NCI-H146 treated with DMSO at 0.1 percent for 48 hours (cell line): ENCODE data around the gene NBAS.

Experiments
- DNase-seq: peaks from one replicate; lab custom pipeline; 2025; ENCODE audit not compliant: unreplicated experiment; lab: John Stamatoyannopoulos, UW

Gene NBAS

DNA sequence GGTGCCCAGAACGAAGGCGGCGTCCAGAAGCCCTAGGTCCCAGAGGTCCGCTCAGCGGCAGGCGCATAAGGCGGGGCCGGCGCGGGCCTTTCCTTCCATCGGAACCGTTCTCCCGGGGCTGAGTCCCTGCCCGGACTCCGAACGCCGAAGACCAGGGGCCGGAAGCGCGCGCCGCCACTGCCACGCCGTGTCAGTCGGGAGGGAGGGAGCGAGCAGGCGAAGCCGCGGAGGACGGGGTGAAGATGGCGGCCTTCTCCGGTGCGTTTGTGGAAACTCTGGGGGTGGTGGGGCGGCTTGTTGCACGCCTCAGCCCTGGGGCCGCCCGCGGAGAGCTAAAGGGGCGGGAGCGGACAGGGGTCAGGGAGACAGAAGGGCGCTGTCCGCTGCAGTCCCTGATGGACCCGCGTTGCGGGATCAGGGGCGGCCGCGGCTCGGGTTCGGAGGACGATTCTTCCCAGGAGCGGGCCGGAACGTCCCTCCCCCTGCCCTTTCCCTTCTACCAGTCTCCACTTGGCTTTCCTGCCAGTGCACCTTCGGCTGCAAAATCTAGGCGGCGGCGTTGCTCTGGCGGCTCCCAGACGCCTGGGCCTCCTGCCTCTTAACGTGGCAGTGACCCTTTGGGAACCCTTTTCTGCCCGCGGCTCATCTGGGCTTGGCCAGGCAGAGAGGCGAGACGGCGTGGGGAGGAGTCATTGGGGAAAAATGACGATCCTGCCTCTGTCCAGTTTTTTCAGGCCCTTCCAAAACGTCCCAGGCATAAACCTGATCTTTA lies 30.7 kb upstream of the NBAS start, which contains the start of gene DDX1:
TSS of gene DDX1 (plus strand) at position 177 of the 772 bp plus-strand sequence. CDS start at position 243, 66 bp downstream.
- DNase-seq = peak; percentile 57

DNA sequence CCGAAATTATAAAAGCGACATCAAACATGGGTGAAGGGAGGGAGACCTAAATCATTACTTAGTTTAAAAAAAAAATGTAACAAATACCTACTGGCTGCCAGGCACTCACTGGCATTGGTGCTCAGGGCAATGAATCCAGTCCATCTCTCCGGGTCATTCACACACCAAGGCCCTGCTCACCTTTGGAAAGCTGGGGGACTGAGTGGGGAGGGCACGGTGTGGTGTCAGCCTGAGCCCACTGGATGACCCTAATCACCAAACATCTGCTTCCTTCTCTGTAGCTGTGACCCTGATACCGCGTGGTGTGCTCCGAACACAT lies 30.2 kb upstream of the NBAS start:
- DNase-seq = no peak

DNA sequence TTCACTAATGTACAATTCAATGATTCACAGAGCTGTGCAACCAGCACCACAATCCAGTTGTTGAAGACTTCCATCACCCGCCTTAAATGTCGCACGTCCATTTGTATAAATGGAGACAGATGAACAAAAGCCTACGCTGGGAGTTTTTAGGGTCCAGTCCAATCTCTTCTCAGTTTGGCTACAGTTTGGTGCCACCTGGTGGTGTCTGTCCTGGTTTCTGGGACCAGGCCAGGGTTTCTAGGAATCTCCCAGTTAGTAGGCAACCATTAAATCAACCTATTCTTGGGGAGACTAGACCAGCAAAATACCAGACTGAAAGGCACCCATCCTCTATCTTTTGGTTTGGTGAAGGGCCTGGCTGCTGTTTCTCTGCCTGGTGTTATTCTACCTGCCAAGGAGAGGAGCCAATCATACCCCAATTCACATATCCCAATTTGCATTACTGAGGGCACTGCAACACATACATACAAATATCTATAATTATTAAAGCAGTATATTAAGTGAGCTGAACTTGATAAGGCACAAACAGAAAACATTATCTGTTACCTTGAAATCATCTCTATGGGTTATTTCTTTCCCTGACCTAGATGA lies 27.3 kb upstream of the NBAS start:
- DNase-seq = peak; percentile 12

DNA sequence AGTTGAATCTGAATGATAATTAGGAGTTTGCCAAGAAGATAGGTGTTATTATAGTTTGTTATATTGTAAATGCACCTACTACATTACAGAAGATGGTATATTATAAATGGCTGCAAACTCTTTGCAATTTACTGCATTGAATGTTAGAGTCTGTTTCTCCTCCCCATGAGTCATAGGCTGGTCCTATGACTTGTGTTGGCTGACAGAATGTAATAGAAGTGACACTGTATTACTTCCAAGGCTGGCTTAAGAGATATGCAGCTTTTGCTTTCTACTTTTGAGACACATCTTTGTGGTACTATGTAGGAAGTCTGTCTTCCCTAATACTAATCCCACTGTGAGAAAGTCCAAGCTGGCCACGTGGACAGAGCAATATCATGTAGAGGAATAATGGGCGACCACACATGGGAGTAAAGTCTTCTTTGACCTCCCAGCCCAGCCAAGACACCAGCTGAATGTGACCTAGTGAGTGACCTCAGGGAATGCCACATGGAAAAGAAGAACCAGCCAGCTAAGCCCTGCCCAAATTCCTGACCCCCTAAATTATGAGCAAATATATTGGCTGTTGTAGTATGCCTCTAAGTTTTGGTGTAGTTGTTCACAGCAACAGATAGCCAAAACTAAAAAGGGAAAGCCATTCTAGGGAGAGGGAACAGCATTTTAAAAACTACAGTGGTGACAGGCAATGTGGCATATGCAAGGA lies 23.8 kb upstream of the NBAS start:
- no peak for DNase-seq

DNA sequence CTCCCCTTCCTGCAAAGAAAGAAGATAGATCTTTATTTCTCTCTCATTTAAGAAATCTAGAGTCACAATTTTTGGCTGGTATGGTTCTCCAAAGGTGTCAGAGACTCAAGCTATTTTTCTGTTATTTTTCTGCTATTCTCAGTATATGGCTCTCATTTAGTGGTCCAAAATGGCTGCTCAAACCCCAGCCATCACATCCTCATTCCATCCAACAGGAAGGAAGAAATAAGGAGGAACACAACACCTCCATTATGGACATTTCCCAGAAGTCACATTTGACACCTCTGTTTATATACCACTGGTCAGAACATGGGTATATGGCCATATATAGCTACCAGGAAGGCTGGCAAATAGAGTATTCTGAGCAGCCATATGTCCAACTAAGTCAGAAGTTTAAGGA lies 23.2 kb upstream of the NBAS start:
- no peak for DNase-seq

DNA sequence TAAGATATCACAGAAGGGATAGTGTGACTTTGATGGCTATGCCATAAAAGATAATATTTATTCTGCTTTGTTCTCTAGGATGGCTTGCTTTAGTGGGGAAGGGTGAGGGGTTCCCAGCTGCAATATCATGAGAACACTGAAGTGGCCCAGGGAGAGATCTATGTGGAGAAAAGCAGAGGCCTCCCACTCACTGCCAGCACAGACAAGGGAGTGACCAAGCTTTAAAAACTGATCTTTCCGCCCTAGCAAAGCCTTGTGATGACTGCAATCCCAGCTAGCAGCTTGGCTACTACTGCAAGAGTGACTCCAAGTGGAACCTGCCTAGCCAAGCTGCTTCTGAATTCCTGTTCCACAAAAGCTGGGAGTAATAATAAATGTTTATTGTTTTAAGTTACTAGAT lies 22.7 kb upstream of the NBAS start:
- no peak for DNase-seq

DNA sequence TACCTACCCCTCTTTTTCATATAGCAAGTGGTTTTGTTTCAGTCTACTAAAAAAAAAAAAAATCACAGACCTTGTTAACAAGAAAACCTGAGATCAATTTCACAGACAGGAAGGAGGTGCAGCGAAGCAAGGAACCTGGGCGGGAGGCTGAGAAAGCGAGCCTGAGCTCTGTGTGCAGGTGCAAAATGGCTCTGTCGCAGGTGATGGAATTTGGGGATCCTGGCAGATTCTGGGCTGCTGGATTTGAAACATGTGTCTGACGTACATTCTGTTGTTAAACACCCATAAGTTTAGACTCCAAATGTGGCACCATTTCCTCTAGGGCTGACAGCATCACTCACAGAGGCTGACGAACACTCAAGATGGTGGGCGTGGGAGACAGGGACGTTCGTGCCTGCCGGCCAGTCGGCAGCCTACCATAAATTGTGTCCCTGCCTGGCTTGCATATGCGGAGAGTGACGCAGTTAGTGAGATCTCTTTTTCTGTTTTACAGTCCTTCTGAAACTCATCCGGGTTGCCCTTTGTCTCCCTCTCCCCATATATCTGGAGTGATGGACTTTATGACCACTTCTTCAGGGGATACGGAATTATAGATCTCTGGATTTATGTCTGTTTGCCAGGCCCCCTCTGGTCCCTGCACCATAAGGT lies 21.7 kb upstream of the NBAS start:
- DNase-seq = no peak

DNA sequence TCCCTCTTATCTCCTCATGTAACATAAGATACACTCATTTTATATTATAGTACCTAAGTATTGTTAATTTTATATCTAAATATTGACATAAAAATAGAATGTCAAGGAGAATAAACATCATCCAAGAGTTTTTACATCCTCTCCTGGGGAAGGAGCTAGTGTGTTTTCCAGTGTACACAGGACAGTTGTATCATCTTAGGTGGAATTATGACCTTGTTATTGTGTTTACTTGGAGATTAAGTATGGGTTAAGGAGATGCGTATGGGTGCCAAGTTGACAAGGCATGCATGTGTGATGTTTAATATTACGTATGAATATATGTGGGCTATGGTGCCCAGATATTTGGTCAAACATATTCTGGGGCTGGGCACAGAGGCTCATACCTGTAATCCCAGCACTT lies 19.3 kb upstream of the NBAS start:
- DNase-seq = no peak

DNA sequence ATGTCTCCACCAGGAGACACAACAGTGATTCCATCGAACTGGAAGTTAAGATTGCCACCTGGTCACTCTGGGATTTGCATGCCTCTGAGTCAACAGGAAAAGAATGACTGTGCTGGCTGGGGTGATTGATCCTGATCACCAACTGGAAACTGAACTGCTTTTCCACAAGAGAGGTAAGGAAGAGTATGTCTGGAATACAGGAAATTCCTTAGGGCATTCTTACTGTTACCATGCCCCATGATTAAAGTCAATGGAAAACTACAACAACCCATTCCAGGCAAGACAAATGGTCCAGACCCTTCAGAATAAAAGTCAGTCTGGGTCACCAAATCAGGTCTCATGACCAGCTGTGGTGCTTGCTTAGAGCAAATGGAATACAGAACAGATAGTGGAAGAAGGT lies 18.5 kb upstream of the NBAS start:
- DNase-seq = no peak

DNA sequence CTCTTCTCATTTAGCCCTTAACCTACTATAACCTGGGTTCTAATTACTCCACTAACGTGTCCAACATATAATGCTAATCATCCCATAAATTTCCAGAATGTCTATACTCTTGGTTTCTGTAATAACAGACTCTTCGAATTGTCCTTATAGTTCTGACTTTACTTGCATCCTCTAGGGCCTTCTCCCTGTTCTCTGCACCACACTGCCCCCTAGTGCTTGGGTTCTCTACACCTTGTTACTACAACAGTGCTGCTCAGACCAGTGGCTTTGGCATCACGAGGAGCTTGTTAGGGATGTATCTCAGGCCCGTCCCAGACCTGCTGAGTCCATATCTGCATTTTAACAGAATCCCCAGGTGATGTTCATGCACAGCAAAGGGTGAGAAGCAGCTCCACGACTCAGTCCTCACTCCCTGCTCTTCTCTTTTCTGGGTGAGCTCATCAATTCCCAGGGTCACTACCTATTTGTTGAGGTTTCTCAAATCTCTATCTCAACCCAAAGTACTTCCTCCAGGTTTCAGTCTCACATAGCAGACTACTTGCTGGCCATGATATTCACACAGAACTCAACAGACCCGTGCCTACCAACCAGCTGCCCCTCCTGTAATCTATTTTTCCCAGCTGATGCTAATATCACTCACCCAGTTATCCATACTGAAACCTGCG lies 16.1 kb upstream of the NBAS start:
- DNase-seq = peak; percentile 76

DNA sequence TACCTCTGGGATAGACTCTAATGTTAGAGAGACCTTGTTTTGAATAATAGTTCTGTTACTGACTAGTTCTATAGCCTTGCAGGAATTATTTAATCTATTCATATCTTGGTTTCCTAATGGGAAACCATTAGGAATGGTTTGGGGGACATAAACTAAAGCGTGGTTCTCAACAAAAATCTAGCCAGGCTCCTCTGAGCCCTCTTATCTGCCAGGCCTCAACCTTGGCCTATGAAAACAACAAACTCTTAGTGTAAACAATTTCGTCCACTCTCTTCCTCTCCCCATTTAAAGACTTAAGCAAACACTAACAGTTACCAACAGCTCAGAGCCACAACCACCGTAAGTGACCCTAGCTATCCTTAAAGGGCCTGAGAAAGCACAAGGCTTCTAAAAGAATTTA lies 10.6 kb upstream of the NBAS start:
- no peak for DNase-seq

DNA sequence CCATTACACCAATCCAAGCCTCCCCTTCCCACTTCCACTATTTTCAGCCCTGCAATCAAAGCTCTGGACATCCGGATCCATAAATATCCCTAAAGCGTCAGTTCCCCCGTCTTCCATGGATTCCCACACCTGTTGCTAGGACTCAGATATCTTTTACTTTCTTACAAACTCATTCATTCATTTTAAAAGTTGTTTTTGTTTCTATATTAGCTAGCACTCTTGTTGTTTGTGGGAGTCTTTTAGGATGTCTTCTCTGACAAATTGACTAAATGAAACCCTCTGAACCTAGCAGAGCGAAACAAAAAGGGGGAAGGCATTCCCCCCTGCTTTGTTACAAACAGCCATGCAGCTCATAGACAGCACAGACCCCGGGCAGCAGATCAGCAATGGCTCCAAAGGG lies 9.0 kb upstream of the NBAS start:
- DNase-seq = no peak

DNA sequence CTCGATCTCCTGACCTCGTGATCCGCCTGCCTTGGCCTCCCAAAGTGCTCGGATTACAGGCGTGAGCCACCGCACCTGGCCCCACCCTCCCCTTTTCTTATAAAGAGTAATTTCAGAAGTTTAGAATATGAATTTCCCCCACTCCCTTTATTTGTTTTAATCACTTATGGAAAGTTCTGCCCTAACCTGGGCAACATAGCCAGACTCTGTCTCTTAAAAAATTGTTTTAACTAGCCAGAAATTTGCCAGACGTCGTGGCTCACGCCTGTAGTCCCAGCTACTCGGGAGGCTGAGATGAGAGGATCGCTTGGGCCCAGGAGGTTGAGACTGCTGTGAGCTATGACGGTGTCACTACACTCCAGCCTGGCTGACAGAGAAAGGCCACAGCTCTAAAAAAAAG lies 7.7 kb upstream of the NBAS start:
- no peak for DNase-seq

DNA sequence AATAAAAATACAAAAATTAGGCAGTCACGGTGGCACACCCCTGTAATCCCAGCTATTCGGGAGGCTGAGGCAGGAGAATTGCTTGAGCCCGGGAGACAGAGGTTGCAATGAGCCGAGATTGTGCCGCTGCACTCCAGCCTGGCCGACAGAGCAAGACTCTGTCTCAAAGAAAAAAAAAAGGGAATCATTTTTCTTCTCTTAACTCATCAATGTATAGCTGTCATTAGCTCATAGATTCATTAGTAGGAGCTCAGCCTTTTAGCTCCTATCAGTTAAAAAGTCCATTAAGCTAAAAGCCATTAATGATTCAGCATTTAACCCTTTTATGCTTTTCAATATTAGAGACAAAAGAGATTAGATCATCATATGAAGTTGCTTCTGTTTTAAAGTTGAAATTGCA lies 5.8 kb upstream of the NBAS start:
- DNase-seq = no peak

DNA sequence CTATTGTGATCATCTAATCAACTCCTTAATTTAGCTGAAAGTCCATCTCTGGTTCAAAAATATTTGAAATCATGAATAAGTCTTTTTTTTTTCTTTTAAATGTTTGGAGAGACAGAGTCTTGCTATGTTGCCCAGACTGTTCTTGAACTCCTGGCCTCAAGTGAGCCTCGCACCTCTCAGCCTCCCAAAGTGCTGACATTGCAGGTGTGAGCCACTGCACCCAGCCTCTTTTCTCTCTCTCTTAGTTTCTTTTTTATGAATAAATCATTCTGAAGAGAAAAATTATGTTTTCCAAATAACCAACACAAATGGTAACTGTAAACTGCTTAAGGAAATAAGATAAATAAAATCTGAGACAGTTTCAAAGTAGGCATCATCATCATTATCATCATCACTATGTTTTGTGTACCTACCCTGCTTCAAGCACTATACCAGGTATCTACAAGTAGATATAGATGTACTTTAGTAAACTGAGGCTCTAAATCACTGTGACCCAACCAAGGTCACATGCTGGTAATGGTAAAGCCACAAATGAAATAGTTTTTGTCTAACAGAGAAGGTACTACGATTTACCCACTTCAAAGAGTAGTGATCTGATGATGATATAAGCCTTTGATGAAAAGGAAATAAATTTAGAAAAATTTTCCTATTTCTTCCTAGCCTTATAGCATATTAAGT lies 5.0 kb upstream of the NBAS start:
- DNase-seq = no peak

DNA sequence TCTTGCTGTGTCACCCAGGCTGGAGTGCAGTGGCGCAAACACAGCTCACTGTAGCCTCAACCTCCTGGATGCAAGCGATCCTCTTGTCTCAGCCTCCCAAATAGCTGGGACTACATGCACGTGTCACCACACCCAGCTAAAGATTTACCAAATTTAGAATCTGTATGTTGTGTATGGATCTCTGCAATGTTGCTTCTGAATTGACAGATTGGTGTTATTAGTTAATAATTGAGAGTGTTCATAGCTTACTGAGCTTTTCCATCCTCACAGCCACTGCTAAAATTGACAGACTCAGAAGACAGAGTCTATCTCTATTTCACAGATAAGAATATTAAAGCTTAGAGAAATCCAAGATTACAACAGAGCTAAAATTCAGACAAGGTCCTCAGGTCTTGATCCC lies 4.3 kb upstream of the NBAS start:
- no peak for DNase-seq

DNA sequence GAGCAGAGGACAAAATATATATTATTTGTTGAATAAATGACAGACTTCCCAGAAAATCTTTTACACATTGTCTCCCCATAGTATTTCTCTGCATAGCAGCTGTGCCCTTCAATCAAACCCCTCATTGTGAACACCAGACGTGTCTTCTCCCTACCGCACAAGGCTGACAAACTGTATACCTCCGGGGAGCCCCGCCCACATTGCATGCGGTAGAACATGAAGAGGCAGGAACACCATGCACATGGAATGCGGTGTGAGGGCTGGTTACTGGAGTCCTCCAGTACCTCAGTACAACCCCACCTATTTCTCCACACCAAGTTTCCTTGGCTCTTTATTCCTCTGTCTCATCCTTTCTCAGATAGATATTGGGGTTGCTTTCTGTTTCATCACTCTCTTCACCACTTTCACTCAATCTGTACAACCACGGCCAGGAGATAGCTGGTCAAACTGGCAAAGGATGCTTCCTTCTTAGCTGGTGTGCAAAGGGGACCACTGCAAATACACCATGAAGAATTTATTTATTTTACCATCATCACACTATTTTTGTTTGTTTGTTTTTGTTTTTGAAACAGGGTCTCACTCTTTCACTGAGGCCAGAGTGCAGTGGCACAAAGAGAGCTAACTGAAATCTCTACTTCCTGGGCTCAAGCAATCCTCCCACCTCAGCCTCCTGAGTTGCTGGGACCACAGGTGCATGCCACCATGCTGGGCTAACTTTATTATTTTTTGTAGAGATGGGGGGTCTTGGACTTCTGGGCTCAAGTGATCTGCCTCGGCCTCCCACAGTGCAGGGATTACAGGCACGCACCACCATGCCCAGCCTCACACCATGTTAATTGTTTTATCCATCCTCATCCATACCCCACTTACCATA lies 2.3 kb upstream of the NBAS start:
- no peak for DNase-seq

DNA sequence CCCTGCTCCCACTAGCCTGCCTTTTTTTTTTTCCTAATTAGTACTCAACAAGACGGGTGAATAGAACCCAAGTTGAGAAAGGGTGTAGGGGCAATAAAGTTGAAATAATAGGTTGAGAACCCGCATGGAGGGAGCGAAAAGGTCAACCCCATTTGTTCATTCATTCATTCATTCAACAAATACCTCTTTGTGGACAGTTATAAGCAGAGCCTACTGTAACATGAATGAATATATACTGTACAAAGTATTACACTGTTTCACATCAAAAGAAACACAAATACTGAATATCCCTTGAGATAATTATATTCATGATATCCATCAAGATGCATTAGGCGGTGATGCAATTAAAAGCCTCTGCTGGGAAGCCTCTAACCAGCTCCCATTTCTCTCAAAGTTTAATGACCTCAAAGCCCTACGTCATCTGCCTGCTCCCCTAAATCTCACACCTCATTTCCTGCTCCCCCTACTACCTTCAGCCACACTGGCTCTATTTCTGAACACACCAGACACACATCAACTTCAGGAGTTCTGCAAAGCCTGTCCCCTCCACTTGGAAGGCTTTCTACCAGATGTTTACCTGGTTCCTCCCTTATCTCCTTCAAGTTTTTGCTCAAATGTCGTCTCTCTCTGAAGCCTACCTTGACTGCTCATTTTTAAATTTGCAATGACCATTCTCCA lies 1.4 kb upstream of the NBAS start:
- DNase-seq = no peak

DNA sequence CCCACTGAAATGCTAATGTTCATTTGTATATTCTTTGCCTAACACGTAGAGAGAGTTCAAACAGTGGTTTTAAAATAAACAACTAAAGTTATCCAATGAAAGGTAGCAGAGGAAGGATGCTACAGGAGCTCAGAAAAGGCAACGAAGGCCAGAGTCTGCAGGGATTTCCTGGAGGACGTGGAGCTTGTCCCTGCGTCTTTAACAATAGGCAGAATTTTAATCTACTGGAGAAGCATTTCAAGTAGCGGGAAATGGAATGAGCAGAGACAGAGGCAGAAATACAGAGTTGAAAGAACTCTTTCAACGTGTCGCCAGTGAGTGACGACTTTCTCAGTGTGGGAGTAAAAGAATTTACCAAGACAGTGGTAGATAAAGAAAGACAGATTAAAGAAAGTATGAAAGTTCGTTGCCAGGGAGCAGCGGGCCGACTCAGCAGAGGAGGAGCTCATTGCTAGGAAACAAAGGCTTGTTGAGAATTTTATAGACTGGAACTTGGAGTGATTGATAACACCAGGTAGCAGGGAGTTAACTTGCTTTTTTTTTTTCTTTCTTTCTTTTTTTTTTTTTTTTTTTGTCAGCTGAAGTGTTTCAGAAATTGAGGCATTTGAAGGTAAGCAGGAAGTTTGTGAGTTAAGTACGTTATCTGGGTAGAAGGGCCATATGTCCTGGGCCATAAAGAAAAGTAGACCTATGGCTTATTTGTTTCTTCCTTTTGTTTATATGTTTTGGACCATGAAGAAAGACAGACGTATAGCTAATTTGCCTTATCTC lies 625 bp upstream of the NBAS start:
- peak; percentile 70 for DNase-seq
